Stromal cell of bone marrow (primary cell): ENCODE measurements around the gene HOXB7.

Experiments used
- DNase-seq: peaks from one replicate; pipeline ENCODE4 v3.0.0-alpha.2; 2012; ENCODE audit warnings: low read depth

Gene HOXB7

DNA sequence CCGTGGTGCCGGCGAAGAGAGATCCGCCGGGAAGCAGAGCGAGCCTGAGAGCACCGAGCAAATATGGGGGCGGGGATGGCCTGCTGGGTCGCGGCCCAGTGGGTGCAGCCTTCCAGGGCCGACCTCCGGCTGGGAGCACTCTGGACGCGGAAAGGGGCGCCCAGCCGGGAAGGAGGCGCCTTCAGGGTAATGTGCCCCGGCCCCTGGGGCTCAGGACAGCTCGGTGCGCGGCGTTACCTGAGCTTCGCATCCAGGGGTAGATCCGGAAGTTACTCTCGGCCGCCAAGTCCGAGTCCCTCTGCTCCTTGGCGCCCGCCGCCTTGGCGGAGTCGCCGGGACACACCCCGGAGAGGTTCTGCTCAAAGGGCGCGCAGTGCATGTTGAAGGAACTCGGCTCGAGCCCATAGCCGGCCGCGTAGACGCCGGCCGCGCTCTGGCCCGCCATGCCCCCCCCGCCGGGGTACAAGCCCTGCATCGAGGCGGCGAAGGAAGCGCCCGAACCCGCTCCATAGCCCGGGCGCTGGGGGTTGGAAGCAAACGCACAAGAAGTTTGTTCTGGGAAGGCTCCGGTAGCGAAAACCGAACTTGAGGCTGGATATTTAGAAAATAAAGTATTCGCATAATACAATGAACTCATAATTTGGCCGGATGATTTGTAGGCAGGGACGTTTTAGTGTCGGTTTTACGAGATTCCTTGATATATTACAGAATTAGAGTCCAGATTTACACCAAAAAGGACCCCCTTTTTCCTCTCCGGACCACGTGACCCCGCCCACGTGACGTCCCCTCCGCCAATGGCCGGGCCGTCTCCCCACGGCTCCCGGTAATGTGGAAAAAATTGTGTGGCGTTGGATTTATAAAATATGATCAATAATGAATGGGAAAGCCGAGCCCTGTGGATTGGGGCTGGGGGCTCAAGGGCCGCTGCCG is at the start of gene HOXB7:
HOXB7 (minus strand) TSS at position 736 of the 930 bp plus-strand sequence; CDS start at position 637, 99 bp downstream.
- DNase-seq: no peak

DNA sequence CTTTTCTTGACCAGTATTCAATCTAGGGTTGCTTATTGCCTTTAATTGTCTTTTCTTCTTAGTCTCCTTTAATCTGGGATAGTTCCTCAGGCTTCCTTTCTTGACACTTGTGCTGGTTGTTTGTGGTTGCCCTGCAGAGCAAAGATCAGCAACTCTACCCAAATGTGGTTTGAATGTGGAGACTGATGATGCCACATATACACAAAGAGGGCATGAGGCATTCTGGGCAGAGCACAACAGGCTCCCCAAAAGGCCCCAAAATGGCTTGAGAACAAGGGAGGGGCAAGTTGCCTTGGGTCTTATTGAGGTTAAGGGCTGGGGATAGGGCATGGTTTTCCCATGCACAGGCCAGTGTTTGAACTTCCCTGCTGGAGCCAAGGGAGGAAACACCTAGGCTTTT is 45.1 kb upstream of the HOXB7 start:
- DNase-seq: no peak

DNA sequence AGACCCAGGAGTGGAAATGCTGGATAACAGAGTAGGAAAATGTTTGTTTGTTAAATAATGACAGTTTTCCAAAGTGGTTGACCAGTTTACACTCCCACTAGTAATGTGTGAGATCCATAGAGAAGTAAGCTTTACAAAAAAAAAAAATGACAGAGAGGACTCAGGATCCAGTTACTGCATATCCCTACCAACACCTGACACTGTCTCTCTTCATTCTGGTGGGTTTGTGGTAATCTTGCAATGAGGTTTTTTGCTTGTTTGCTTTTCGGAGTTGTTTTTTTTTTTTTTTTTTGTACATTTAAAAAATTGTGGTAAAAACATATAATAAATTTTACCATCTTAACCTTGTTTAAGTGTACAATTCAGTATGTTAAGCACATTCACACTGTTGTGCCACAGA is 38.9 kb upstream of the HOXB7 start:
- no peak for DNase-seq

DNA sequence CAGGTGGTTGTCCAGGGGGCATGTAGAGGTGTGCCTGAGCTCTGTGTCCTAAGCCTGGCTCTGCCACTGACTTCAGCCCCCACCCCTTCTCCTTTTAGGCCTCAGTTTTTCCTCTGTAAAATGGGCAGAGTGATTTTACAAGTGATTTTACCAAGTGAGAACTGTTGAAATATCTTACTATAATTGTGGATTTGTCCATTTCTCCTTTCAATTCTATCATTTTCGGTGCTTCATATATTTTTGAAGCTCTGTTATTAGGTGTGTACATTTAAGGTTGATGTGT is 37.1 kb upstream of the HOXB7 start:
- DNase-seq: no peak

DNA sequence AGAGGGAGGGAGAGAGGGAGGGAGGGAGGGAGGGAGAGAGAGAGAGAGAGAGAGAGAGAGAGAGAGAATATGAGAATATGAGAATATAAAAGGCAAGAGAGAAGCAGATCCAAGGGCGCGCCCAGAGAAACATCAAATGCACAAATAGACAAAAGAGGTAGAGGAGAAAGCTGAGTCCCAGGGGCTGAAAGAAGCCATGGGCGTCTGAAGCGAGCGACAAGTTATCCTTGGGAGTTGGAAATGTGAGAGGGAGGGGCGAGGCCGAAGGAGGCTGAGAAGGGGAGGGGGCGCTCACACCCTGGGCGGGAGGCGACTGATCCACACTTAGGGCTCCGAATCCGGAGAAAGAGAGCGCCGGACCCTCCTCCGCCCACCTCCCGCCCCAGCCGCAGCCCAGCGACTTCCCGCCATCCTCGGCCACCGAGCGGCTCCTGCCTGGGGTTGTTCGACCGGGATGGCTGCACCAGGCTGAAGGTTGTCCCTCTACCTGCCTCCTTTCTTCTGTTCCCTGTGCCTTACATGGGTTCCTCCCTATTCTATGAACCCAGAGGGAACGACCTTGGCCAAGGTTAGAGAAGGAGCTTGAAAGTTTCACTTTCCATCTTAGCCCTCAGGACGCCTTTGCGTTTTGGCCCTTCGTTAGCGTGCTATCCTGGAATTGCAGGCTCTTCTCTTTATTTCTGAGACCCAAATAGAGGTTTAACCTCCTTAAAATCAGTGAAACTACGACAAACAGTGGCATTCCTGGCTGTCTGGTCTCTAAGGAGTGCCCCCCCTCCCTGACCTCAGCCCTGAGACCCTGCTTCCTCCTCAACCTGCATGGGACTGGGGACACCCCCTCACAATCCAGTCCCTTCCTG is 36.5 kb upstream of the HOXB7 start:
- DNase-seq: no peak

DNA sequence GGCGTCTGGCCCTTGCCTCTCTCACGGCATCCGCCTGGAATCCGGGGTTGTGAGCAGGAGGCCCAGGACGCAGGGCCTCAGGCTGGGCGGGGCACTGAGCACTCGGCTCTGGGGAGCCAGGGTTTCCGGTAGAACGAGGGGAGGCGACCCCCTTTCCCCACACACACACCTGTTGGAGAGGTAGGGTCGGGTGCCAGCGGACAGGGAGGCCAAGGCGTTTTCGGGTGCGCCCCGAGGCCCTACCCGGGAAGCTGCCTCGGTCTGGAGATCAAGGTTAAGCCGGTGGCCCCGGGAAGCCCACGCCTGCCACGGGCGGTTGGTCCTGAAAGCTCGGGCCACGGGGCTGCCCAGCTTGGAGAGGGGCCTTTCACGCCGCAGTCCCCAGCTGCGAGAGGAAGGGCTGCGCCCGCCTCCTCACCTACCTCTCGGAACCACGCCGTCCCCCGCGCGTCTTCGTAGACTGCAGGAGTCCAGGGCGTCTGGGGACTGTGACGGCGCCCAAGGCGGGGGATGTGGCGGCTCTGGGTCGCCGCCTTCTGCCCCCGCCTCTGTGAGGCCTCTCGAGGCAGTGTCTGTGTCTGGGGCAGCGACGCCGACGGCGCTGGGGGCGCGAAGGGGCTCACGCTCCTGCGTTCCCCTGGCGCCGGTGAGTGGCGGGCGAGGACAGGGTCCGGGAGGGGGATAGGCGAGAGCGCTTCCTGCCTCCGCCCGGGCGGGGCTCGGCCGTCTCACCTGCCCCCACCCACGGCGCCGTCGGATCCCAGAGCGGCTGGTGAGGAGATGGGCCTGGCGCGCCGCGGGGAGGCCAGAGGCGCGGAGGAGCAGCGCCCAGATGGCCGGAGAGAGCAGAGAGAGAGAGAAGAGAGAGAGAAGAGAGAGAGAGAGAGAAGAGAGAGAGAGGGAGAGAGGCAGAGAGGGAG is 35.6 kb upstream of the HOXB7 start:
- no peak for DNase-seq

DNA sequence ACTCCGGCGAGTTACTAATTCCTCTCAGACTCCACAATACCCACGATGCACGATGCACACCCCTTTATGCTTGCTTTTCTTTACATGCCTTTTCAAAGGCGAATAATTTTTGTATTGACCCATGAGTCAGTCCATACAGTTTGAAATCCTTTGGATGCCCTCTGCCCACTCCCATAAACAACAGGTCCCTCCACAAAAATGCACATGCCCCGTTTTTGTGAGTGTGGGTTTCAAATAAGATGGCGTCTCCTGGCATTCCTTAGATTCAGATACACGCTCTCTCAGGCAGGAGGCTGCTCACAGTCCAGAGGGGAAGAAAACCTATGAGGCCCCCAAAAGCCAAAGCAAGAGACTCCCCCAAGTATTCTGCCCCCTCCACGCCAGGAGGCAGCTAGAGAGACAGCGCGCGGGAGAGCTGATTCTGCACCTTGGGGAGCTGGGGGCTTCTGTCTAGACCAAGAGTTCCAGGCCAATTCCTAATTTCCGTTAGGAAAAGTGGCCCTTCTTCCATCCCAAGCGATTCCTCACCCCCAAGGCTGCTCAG is 34.9 kb upstream of the HOXB7 start:
- no peak for DNase-seq

DNA sequence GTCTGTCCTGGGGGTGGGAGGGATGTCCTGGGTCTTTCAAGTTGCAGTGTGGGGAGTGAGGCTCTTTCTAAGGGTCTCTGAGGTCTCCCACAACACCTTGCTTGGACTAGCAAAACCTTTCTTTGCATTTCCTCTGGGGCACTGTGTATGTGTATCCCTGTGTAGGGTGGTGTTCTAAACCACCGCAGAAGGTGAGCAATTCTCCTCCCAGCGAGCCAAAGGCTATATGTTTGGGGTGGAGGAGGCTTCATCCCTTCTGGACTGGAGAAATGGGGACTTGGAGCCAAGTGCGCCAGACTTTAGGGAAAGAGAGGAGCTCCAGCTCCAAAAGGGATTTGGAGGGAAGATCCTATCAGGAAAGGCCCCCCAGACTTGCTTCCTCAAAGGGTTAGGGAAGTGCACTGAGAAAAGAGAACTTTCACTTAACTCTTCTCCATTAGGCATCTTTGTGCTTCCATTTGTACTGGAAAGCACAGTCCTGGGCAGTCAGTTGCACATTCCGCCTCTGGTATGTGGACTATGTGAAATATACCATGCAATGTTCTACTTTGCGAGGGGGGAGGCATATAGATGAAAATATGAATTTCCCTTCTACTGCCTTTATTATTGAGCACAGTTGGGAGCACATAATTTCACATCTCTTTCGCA is 34.2 kb upstream of the HOXB7 start:
- no peak for DNase-seq

DNA sequence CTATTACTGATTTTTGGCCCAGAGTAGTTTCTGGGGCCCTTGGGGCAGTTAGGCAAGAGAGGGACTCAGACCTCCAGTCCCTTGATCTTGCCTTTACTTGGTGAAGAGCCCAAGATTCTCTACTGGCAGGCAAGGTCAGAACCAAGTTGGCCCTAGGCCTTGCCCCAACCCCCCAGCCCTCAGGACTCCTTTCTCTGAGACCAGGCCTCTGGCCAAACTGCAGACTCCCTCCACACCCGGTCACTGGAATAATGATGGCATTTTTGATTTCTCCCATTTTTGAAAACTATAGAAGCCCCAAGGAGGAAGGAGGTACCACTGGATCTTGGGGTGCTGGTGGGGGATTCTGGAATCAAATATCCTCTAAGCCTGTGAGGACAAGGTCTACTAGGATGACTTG is 33.3 kb upstream of the HOXB7 start:
- no peak for DNase-seq

DNA sequence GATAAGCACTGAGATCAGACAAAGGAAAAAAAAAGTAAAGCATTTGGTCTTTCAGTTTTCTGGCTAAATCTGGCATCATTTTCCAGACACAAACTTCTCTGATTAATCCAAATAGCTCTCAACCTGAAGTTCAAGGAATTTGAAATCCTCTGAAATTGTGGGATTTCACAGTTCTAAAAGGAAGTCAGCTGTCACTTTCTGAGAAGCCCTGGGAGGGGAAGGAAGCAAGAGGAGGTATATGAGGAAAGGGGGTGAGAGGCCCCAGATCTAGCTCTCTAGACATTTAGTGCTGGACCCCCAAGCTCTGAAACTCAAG is 32.8 kb upstream of the HOXB7 start:
- no peak for DNase-seq

DNA sequence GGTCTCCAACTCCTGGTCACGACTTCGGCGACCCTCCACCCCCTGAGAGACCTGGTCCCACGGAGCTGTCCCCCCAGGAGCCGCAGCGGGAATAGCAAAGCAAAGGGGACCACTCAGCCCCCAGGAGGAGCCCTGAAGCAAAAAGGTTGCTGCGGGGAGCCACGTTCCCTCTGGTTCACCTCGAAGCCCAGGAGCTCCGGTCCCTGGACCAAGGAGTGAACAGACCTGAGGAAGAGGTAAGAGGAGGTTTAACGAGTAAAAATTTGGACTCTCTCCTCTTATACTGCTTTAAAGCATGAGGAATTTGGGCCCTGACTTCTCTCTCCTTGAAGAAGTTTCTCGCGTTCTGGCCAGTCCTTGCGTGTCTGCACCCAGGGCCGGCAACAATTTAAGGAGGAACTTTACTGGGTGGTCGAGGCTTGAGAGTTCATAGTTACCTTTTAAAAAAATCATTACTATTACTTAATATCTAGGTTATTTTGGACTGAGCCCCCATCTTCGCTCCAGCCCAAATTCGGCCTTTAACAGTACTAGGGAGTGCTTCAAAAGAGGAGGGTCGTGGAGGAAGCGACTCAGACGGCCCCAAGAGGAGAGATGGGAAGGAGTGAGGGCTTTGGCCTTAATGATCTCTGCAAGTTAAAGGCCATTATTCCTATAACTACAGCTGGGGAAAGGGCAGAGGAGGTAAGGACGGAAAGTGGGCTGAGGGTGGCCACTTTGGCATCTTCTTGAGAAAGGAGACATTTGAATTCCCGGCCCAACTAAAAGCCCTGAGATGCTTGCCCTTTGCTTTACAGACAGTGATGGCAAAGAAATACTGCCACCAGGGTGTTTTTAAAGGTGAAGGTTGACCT is 32.3 kb upstream of the HOXB7 start:
- no peak for DNase-seq

DNA sequence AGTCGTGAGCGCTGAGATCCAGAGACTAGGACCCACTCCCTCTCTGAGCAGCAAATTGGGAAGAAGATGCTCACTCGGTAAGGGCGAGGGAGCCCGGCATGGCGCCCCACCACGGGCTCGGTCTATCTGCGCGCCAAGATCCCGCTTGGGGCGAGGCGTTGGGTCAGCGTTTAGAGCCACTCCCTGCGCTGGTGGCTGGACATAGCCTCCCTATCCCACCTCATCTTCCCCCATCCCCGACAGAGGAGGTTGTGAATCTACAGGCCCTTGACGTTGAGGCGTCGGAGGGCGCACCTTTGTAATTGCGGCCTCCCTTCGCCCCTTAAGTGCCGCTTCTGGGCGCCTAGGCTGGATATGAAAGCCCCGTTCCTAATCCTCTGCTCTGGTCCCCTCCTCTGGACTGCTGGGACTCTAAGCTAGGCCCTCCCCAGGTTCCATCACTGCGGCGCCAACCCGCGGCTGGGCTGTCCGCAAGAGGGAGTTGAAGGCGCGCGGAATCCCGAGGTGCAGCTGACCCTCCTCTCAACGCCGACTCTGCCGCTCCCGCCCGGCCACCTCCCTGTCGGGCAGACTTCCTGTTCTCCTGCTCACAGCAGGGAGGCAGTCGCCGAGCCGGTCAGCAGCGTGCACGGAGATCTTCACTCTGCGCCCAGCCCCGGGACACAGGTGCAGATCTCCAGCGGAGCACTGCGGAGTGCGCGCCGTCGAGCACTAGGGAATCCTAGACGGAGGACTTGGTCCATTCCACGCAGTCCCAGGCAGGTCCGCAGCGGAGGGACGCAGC is 31.4 kb upstream of the HOXB7 start:
- DNase-seq: no peak

DNA sequence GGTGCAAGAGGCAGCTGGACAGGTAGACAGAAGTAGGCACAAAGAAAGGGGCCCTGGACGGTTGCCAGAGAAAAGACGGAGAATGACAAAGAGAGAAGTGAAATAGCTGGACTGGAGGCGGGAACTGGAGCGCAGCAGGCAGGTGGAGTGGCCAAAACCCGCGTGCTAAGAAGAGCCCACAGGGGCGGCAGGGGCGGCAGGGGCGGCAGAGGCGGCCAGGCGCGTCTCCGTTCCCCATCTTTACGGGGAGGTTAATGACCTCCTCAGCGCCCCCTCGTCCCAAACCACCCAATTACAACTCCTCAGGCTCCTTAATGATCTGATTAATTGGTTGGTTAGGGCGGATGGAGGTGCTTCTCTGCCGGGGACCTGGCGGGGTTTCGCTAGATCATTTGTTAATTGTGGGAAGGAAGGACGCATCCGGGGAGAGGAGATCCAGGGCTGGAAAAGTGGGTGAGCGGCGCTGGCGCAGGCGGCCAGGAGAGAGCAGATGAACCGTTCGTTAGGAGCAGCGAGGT is 30.8 kb upstream of the HOXB7 start:
- no peak for DNase-seq

DNA sequence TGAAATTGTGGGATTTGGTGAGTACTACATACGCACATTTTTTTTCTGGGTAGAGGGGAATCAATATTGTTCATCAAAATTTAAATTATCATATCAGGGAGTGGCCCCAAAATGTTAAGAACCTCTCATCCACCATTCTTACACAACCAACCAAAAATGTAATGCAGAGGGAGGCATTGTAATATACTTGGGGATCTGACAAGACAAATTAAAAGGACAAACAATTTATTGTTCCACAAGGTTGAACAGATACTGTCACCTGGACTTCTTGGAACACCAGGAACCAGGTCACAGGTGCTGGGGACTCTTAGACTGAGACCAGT is 30.0 kb upstream of the HOXB7 start:
- no peak for DNase-seq

DNA sequence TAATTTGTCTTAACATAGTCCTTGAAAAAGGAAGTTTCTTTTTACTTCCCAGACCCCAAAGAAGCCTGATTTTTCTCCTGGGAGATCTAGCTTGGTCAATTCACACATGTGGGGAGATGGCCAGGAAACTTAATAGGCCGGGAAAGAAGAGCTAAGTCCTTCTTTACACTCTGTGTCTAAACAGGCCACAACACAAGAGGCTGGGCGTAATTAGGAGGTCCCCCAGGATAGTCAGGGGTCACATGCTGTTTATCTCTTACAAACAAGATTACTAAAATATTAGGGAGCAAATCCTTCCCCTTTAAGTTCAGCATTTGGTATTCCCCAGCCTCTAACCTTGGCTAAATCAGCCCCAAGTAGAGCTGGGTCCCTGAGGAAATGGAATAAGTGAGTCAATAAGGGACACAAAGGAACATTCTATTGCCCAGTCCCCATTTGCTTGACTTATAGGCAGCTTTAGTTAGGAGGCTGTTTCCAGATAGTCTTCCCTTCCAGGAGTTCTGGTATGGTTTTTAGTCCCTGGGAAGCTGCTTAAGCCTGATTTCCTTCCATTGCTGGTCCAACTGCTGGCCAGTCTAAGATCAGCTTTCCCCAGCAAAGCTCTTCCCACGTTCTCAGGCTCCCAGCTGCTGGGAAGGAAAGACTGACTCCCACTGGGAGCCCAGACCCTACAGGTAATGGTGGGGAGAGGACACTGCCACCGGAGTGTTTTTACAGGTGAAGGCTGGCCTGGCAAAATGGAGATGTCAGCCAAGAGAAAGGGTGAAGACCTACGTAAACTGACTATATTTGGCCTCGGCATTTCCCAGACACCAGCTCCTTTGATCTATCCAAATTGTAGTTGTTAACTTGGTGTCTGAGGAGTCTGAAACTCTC is 29.4 kb upstream of the HOXB7 start:
- no peak for DNase-seq

DNA sequence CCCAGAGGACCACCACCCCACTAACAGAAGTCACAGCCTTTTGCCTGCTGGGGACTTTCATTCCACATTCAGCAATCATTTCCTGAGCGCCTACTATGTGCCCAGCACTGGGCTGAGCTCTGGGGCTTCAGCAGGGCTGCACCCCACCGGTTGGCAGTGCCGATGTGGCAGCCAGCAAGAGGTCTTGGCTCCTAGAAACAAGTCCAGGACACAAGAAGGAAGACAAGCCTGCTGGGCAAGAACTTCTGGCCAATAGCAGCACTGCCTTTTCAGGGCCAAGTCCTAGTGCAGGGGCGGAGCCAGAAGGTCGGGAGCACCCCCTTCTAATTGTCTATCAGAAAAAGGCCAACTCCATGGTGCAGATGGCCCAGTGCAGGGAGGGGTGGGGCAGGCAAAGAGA is 28.3 kb upstream of the HOXB7 start:
- DNase-seq: no peak

DNA sequence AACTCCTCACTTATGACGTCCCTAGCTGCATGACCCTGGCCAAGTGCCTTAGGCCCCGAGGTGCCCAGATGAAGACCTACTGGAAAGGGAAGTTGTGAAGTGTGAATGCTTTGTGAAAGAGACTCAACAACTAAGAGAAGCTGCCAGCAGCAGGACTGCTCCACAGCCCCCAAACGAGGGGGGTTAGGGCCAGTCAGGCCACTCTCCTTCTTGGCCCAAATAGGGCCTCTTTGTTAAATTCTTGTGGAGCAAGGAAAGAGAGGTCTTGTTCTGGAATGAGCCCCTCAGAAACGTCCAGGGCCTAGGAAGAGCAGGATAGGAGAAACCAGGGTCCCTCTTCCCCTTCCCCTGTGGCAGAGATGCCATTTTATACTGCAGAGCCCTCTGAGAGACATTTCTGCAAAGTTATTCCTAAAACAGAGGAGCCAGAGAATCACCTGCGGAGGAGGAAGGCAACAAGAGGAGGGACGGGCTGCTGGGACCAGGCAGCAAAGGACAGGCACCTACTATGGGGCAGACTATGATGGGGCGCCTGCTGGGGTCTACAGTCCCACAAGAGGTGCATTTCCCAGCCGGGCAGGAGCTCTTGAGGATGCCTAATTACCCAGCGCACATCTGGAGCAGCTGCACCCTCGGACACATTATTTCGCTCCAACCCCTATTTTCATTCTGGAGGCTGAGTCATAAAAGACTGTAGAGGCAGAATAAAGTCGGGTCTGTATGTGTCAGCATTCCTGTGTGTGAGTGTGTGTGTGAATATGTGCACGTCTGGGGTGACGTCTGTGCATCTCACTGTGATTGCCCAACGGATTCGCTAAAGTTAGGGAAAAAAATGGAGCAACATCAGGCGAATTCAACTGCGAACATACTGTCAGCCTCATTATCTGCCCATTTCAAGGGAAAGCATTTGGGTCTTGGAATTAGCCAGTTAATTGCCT is 26.8 kb upstream of the HOXB7 start:
- peak; percentile 53 for DNase-seq
